Activated CD4-positive, CD25-positive, alpha-beta regulatory T cell (primary cell): ENCODE results near the gene ZNF611.
A peak's percentile ranks its signal among the peaks of the same experiment; 100 is the strongest.
"Not testable (repeated sequence)": the region's sequence is repeated elsewhere in the genome, so short reads cannot be mapped to it uniquely, and the experiment has no call there.

Source experiments
- DNase-seq, 4 experiments: peaks; one replicate each; lab custom pipeline; 2025; lab: John Stamatoyannopoulos, UW

ZNF611 gene

DNA sequence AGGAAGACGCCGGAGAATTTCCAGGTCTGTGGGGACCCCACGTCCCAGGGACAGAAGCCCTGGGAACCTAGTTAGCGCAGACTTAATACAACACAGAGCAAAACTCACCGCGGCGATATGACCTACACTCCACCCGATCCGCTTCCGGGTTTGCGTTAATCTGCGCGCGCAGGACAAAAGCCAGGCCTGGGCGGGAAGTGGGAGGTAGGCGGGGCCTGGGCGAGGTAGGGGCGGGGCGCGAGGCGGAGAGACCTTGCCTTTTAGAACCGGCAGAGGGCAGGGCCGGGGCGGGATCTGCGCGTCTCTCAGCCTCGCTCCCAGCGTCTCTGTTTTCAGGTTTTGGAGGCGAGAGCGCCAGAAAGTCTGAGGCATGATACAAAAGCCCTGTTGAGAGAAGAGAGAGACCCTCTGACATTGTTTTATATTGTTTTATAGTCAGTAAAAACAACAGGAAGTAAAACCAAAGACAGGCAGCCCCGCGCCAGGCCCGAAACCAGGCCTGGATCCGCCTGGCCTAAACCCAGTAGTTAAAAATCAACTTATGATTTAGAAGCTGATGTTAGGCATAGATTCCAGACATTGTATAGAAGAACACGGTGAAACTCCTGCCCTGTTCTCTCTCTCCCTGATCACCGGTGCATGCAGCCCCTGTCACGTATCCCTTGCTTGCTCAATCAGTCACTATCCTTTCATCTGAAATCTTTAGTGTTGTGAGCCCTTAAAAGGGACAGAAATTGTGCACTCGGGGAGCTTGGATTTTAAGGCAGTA lies at the start of gene ZNF611:
TSS of gene ZNF611 (minus strand) at position 152 of the 769 bp plus-strand sequence. CDS start 19,150 bp downstream, outside the sequence.
- peak; percentile 96 to 98 (median 97) for DNase-seq

DNA sequence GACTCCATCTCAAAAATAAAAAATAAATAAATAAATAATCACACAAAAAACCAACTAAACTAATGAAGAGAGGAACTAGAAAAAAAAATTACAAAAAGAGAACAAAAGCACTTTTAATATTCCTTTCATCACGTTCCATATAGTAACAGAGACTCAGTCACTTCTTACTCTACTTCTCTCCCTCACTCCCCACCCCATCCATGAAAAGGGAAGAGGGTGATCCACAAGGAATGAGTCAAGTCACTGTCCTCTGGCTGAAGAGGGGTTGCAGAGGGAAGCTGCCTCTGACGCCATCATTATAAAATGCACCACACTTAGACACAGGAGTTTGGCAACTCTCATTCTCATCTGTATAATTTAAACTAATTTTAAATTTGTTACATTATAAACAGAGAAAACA lies 48.0 kb upstream of the ZNF611 start:
- not testable (repeated sequence) for DNase-seq

DNA sequence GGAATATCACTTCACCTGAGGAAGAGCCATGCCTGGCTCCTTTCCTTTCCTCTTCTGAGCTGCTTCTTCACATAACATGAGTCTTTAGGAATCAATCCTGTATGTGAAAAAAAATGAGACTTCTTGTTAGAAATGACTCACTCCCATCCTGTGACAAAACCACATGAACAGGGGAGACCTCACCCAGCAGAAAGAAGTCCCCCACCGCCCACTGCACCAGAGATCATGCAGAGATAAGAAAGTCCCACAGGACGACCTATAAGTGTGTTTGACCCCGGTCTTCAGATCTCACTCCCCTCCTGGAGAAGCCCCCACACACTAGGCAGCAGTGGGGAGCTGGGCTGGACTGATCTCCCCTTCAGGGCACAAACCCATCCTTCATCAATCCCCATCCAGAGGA lies 44.0 kb upstream of the ZNF611 start:
- no peak for DNase-seq

DNA sequence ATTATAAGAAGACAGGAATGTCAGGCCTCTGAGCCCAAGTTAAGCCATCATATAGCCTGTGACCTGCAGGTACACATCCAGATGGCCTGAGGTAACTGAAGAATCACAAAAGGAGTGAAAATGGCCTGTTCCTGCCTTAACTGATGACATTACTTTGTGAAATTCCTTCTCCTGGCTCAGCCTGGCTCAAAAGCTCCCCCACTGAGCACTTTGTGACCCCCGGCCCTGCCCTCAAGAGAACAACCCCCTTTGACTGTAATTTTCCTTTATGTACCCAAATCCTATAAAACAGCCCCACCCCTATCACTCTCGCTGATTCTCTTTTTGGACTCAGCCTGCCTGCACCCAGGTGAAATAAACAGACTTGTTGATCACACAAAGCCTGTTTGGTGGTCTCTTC lies 21.6 kb upstream of the ZNF611 start:
- not testable (repeated sequence) for DNase-seq

DNA sequence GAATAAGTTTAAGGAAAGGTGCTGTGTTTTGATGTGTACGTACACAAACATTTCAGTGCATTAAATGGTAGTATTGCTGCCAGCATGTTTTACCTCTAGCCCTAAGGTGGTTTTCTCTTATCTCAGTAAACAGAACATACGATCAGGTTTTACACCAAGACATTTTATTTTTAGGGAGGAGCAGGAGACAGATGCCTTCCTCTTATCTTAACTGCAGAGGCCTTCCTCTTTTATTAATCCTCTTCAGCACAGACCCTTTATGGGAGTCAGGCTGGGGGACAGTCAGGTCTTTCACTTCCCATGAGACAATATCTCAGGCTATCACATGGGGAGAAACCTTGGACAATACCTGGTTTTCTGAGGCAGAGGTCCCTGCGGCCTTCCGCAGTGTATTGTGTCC lies 14.9 kb upstream of the ZNF611 start:
- DNase-seq: no peak

DNA sequence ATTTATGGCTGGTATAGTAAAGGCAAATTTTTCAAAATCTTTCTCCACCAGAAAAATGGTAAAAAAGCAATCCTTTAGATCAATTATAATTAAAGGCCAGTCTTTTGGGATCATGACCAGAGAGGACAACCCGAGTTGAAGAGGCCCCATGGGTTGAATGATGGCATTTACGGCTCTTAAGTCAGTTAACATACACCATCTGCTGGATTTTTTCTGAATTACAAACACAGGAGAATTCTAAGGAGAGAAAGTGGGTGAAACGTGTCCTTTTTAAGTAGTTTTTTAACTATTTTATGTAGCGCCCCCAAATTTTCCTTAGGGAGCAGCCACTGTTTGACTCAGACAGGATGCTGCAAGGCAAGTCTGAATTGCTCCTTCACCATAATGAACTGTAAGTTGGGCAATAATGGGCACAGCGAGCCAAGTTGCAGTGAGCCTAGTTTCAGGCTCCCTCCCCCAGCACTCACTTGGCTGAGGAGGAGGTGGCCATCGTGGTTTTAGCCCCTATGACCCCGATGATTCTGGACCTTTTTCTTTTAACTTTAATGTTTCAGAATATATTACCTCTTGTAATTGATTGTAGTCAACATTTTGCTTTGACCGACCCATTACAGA lies 13.6 kb upstream of the ZNF611 start:
- no peak for DNase-seq

DNA sequence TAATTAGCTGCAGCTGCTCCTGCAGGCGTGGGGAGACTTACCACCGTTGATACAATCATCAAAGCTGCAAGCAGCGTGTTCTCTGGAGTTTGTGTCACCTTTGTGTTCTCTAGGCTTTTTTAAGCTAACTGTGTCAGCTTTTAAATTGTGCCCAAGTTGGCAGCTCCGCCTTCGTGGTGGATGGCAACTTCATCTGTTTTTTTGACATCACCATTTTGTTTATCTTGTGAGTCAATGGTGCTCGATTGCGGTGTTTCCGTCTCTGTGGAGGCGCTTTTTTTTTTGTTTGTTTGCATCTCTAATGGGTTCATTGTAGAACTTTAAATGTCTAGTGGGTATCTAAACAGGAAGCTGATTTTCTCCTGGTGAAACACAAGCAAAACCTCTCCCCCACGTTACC lies 11.1 kb upstream of the ZNF611 start:
- not testable (repeated sequence) for DNase-seq

DNA sequence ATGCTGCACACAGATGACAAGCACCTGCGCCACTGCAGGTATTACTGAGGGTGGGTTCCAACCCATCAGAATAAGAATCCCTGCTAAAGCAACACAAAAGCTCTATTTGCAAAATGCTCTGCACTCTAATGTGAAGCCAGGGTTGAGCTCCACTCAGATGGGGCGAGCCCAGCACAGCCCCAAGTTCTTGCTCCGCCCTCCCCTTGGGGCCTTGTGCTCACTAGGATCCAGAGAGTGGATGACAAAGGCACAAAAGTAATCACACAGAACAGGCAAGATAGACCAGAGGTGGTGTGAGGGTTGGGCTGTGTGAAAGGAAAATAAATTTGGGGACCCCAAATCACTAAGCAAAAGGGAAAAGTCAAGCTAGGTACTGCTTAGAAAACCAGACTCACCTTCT lies 8.2 kb upstream of the ZNF611 start:
- no peak for DNase-seq

DNA sequence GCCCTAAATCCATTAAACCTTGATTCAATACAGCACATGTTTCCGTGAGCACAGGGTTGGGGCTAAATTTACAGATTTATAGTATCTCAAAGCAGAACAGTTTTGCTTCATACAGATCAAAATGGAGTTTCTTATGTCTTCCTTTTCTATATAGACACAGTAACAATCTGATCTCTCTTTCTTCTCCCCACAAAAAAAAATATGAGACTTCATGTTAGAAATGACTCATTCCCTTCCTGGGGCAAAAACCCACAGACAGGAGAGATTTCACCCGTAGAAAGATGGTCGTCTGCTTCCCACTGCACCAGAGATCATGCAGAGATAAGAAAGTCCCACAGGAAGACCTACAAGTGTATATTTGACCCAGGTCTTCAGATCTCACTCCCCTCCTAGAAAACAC lies 7.7 kb upstream of the ZNF611 start:
- DNase-seq: no peak

DNA sequence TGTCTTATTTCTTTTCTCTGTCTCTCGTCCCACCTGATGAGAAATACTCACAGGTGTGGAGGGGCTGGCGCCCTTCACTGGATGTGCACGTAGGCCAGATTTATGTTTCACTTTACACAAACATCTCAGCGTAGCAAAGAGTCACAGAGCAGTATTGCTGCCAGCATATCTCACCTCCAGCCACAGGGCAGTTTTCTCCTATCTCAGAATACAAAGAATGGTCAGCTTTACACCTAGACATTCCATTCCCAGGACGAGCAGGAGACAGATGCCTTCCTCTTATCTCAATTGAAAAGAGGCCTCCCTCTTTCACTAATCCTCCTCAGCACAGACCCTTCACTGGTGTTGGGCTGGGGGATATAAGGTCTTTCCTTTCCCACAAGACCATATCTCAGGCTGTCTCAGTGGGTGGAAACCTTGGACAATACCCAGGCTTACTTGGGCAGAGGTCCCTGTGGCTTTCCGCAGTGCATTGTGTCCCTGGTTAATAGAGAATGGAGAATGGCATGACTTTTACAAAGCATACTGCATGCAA lies 7.2 kb upstream of the ZNF611 start:
- DNase-seq: no peak

DNA sequence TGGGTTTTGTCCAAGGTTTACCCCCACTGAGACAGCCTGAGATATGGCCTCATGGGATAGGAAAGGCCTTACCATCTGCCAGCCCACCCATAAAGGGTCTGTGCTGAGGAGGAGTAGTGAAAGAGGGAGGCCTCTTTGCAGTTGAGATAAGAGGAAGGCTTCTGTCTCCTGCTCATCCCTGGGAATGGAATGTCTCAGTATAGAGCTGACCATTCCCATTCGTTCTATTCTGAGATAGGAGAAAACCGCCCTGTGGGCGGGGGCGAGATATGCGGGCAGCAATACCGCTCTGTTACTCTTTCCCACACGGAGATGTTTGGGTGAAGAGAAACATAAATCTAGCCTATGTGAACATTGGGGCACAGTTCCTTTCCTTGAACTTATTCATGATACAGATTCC lies 6.5 kb upstream of the ZNF611 start:
- DNase-seq: not testable (repeated sequence)

DNA sequence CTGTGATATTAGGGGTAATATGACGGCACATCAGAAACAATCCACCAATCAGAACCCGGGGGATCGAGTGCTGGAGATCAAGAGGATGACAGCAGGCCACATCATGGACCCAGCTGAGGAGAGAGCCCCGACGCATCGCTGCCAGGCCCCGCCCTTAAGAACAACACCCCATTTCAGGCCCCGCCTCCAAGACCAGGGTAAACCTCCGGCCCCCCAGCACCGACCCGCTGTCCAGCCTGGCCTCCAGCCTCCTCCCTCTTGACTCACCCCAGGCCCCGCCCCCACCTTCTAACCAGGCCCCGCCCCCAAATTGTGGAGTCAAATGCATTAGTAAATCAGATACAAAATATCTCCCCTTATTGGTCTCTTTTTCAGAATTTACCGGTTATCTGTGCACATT lies 4.7 kb upstream of the ZNF611 start:
- DNase-seq: no peak

DNA sequence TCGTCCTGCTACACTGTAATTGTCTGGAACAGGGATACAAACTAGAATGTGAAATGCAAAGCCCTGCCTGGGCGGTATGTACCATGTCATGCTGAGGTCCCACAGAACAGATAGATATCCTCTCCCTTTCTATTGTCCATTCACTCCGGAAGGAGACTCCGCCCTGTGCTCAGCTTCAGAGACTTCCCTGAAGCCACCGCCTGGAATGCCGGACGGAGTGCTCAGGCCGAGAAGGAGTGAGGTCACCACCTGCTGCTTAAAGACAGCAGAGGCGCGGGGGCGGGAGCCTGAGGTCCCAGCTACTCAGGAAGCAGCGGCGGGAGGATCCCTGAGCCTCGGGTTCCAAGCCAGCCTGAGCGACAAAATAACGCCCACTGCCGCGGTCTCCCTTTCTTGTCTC lies 890 bp upstream of the ZNF611 start:
- no peak for DNase-seq

DNA sequence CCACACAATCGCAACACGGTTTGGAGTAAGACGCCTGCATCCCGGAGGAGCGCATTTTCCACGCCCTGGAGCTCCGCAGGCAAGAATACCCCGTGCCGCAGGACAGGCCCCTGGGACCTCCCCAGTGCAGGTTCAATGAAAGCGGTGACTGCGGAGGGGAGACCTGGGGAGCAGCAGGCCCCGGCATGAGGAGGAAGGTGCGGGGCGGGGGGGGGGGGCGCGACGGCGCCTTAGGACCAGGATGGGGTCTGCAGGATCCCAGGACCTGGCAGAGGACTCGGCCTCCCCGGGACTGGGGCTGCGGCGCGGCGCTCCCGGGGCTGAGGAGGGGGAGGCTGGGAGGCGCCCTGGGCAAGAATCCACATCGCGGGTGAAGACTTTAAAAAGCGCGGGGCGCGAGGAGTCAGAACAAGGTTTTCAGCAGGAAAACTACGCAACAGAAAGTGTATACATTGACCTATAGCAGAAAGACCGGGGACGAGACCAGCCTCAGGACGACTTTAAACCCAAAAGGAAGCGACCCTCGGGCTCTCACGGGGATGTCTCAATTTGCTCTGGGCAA lies 432 bp downstream of the ZNF611 start:
- DNase-seq: peak in 1 of 4 experiments; percentile 3

DNA sequence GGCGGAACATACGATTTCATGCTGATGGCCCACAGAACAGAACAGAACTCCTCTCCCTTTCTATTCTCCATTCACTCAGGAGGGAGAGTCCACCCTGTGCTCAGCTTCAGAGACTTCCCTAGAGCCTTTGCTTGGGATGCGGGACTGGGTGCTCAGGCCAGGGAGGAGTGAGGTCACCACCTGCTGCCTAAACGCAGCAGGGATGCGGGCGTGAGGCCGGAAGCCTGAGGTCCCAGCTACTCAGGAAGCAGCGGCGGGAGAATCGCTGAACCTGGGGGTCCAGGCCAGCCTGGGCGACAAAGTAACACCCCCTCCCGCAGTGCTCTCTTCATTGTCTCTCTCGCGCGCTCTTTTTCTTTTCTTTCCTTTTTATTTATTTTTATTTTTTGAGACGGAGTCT lies 8.8 kb downstream of the ZNF611 start:
- DNase-seq: not testable (repeated sequence)

DNA sequence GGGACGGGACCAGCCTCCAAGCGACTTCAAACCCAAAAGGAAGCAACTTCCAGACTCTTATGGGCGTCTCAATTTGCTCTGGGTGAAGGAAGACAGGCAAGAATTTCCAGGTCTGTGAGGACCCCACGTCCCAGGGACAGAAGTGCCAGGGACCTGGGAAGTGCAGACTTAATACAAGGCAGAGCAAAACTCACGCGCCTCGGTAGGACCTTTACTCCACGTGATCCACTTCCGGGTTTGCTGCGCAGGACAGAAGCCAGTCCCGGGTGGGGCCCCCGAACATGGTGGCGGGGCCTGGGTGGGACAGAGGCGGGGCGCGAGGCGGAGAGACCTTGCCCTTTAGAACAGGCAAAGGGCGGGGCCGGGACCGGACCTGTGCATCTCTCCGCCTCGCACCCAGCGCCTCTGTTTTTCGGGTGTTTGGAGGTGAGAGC lies 9.3 kb downstream of the ZNF611 start:
- no peak for DNase-seq

DNA sequence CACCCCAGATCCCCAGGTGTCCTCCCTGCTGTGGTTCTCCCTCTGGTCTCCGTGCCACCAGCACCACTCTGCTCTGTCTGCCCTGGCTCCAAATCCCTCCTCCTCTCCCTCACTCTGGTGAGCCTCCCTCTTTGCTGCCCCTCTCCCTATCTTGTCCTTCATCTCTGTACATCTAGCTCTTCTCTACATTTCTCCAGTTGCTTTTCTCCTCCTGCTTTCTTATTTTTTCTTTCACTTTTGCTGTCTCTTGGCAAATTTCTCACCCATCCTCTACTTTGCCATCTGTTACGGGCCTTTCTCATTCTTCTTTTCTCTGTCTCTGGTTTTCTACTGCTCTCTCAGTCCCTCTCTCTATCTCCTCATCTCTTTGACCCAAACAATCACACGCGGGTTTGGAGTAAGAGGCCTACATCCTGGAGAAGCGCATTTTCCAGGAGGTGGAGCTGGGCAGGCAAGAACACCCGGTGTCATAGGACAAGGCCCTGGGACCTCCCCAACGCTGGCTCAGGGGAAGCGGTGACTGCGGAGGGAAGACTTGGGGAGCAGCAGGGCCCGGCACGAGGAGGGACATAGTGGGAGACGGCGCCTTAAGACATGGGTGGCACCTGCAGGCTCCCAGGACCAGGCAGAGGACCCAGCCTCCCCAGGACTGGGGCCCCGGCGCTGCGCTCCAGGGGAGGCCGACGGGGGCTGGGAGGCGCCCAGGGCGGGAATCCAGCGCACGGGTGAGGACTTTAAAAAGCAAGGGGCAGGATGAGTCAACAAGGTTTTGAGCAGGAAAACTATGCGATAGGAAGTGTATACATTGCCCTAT lies 9.9 kb downstream of the ZNF611 start:
- DNase-seq: no peak

DNA sequence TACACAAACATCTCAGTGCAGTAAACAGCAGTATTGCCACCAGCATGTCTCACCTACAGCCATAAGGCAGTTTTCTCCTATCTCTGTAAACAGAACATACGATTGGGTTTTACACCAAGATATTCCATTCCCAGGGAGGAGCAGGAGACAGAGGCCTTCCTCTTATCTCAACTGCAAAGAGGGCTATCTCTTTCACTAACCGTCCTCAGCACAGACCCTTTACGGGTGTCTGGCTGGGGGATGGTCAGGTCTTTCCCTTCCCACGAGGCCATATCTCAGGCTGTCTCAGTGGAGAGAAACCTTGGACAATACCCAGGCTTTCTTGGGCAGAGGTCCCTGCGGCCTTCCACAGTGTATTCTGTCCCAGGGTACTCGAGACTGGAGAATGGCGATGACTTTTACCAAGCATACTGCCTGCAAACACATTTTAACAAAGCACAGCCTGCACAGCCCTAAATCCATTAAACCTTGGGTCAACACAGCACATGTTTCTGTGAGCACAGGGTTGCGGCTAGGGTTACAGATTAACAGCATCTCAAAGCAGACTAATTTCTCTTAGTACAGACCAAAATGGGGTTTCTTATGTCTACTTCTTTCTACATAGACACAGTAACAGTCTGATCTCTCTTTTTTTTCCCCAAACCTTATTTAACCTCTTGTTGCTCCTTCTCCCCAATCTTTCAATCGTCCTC lies 10.8 kb downstream of the ZNF611 start:
- not testable (repeated sequence) for DNase-seq

DNA sequence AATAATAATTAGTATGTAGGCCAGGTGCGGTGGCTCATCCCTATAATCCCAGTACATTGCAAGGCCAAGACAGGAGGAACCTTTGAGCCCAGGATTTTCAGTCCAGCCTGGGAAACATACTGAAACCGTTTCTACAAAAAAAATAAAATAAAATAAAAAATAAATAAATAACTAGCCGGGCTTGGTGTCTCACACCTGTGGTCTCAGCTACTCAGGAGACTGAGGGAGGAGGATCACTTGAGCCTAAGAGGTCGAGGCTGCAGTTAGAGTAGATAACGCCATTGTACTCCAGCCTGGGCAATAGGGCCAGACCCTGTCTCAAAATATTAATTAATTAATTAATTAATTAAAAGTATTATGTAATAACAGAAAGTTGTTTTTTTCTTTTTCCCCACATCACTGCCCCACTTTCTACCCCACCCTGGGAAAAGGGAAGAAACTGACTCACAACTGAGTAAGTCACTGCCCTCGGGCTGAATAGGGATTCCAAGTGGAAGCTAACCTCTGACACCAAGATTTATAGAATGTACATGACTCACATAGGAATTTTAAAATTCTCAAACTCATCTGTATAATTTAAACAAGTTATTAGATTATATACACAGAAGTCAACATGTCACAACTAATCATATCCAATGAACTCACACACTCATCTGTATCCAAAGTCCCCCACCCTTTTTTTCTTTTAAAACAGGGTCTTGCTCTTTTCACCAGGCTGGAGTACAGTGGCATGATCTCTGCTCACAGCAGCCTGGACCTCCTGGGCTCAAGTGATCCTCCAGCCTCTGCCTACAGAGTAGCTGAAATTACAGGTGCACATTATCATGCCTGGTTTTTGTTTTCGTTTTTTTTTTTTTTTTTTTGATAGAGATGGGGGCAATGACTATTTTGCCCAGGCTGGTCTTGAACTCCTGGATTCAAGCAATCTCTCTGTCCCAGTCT lies 12.5 kb downstream of the ZNF611 start:
- no peak for DNase-seq

DNA sequence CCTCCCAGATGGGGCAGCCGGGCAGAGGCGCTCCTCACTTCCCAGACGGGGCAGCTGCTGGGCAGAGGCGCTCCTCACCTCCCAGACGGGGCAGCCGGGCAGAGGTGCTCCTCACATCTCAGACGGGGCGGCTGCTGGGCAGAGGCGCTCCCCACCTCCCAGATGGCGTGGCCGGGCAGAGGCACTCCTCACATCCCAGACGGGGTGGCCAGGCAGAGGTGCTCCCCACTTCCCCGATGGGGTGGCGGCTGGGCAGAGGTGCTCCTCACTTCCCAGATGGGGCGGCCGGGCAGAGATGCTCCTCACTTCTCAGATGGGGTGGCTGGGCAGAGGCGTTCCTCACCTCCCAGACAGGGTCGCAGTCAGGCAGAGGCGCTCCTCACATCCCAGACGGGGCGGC lies 14.3 kb downstream of the ZNF611 start:
- not testable (repeated sequence) for DNase-seq
